Measurements from ENCODE around the gene PRKCA. TPM values are rescaled to one million over a fixed set of nuclear protein-coding genes. Genes with fewer than 3 reads are reported as not detected.

PRKCA gene
- total and polyA plus RNA-seq, 9 of the 15 experiments (the other 6 are each of a cell fraction or from before 2014, with no cell fraction given) = 3.2 to 33.0 (median 17.8) TPM

GRCh38 chr17:66414561-66415175 lies 112.3 kb downstream of the PRKCA start:
- no peak overlapping the region for H3K4me2 ChIP-seq (ENCODE audit: insufficient read depth, low read length)
- no peak for ATAC-seq
- peaks cover 5% of the 10 kb centered on the region; the same call in 1 of the 2 replicates for H4K20me1 ChIP-seq (replicated peaks; ENCODE audit: control insufficient read depth, insufficient read depth, low read length)
- no peak overlapping the region for H3K9ac ChIP-seq (ENCODE audit: insufficient read depth in 1 of 2, low read depth in 2 of 2, low read length in 2 of 2)
- no peak overlapping the region for H2AFZ ChIP-seq (ENCODE audit: low read depth, low read length)
- 25% methylated on average over 4 of the region's 4 CpGs for WGBS (ENCODE audit: insufficient coverage, low coverage, missing lambda C conversion rate)
- ChIA-PET CTCF (ENCODE audit: low intra/inter-chr PET ratio) (no interaction called here), POLR2A (interaction anchor here (0.5 to 1.1 kb wide), 2 partner anchors 11 to 410 kb away, joined by 3 to 4 read pairs; no protein-coding TSS in a partner anchor)
- no peaks in the 10 kb centered on the region for H3K36me3 ChIP-seq (ENCODE audit: control insufficient read depth, insufficient read depth, low read length)
- H3K4me3 ChIP-seq = no peak overlapping the region
- DNase-seq (ENCODE audit: extremely low read depth in 1 of 4, low spot score in 3 of 4) = no peak
- no peak overlapping the region for H3K27ac ChIP-seq (ENCODE audit: extremely low read depth, low read depth, low read length)
- BruUV-seq (replicated peaks) = no TSS peak
- no peaks in the 10 kb centered on the region for H3K9me1 ChIP-seq (ENCODE audit: control insufficient read depth, insufficient read depth, low read length)
- in situ Hi-C loops (cut with MboI) (no loop called here), intact Hi-C loops (cut with micrococcal nuclease) (no loop called here)
- no peaks in the 10 kb centered on the region for H3K27me3 ChIP-seq (ENCODE audit: control insufficient read depth in 2 of 2, insufficient read depth in 2 of 2, low read length in 2 of 2)
- TF ChIP-seq ZNF217 (CRISPR knock-in tag; IDR thresholded peaks at IDR 0.05) = no peak
- TF ChIP-seq ATF2 (CRISPR knock-in tag; IDR thresholded peaks at IDR 0.05) = no peak
- no peak for TF ChIP-seq STAT5B (CRISPR knock-in tag; IDR thresholded peaks at IDR 0.05)
- no peak for TF ChIP-seq ELK1 (CRISPR knock-in tag; IDR thresholded peaks at IDR 0.05)
- no peak for TF ChIP-seq HMGN3 (IDR thresholded peaks at IDR 0.05; ENCODE audit: borderline replicate concordance, extremely low read depth, insufficient read length, low read depth, low read length)
- TF ChIP-seq NFE2L1 (tag; IDR thresholded peaks at IDR 0.05; ENCODE audit: borderline replicate concordance, low read depth) = no peak
- no peak for TF ChIP-seq ZC3H4 (CRISPR knock-in tag; IDR thresholded peaks at IDR 0.05; ENCODE audit: borderline replicate concordance)
- no peak for TF ChIP-seq BCL6 (CRISPR knock-in tag; IDR thresholded peaks at IDR 0.05)
- TF ChIP-seq ZFP30 (CRISPR knock-in tag; IDR thresholded peaks at IDR 0.05; ENCODE audit: borderline replicate concordance) = no peak
- no peak for TF ChIP-seq ZNF175 (CRISPR knock-in tag; IDR thresholded peaks at IDR 0.05; ENCODE audit: low read depth)
- no peak for TF ChIP-seq ZNF232 (CRISPR knock-in tag; IDR thresholded peaks at IDR 0.05)
- no peak for TF ChIP-seq TFE3 (CRISPR knock-in tag; IDR thresholded peaks at IDR 0.05)
- TF ChIP-seq POLR2H (tag; IDR thresholded peaks at IDR 0.05; ENCODE audit: low read depth) = no peak
- TF ChIP-seq MAFF (IDR thresholded peaks at IDR 0.05; ENCODE audit: low read length) = no peak
- peaks cover 6 to 9% of the 10 kb centered on the region in 2 experiments; a peak in 3 of 5 replicates for H3K4me1 ChIP-seq (replicated peaks in 1 of 2; ENCODE audit: control insufficient read depth in 2 of 2, insufficient read depth in 2 of 2, low read length in 2 of 2)
- FAIRE-seq = peak; percentile 6
- no peaks in the 10 kb centered on the region for H3K9me3 ChIP-seq (replicated peaks; ENCODE audit: control insufficient read depth, insufficient read depth, low read depth, low read length)
- peaks cover 11% of the 10 kb centered on the region; the same call in 1 of the 3 replicates for H3K79me2 ChIP-seq (ENCODE audit: control insufficient read depth, insufficient read depth, low read length)

Measured in K562 (cell line).